ENCODE results near the gene GSC.
"Not testable (repeated sequence)": the region's sequence is repeated elsewhere in the genome, so short reads cannot be mapped to it uniquely, and the experiment has no call there.

- not testable (repeated sequence) for TF ChIP-seq CTCF, POLR2A (IDR thresholded peaks at IDR 0.05)
Observed at GRCh38 chr14:94726649-94727048, 43.3 kb downstream of the GSC start.

Measured in thyroid gland (tissue), 4 donors.